ENCODE results near the gene IL16.

Gene IL16

GRCh38 chr15:81296673-81297072 lies 100.0 kb downstream of the IL16 start:
- Histone ChIP-seq H3K27ac (peak overlapping the region; percentile 76), H3K79me2 (ENCODE audit: insufficient read depth, low read depth) (no peaks in the 10 kb centered on the region), H3K4me3 (IDR thresholded peaks at IDR 0.05; ENCODE audit: insufficient read depth, low read depth, low read length) (no peak overlapping the region), H2AFZ (ENCODE audit: low read depth) (peak overlapping the region; percentile 47), H4K20me1 (ENCODE audit: insufficient read depth) (no peaks in the 10 kb centered on the region), H3K9ac (peak overlapping the region; percentile 33; the same call in 1 of the 2 replicates), H3K27me3 (ENCODE audit: insufficient read depth, low read depth) (no peaks in the 10 kb centered on the region), H3K4me2 (peak overlapping the region; percentile 57), H3K36me3 (ENCODE audit: insufficient read depth) (no peaks in the 10 kb centered on the region), H3K4me1 (ENCODE audit: low read depth, poor library complexity, severe bottlenecking) (peaks cover 98% of the 10 kb centered on the region)
- no peak for TF ChIP-seq CTCF (conservative IDR thresholded peaks at IDR 0.05; ENCODE audit: low read depth, low read length)

GRCh38 chr15:81297147-81297572 lies 100.5 kb downstream of the IL16 start:
- H3K4me2 ChIP-seq, result peak overlapping the region; percentile 57
- H3K4me3 ChIP-seq (IDR thresholded peaks at IDR 0.05; ENCODE audit: insufficient read depth, low read depth, low read length), result no peak overlapping the region
- H2AFZ ChIP-seq (ENCODE audit: low read depth), result peak overlapping the region; percentile 47; the same call in 1 of the 2 replicates
- H3K36me3 ChIP-seq (ENCODE audit: insufficient read depth), result no peaks in the 10 kb centered on the region
- no peak for TF ChIP-seq CTCF (conservative IDR thresholded peaks at IDR 0.05; ENCODE audit: low read depth, low read length)
- H3K4me1 ChIP-seq (ENCODE audit: low read depth, poor library complexity, severe bottlenecking), result peaks cover 98% of the 10 kb centered on the region
- no peaks in the 10 kb centered on the region for H3K27me3 ChIP-seq (ENCODE audit: insufficient read depth, low read depth)
- H3K27ac ChIP-seq, result peak overlapping the region; percentile 76; the same call in 1 of the 2 replicates
- H4K20me1 ChIP-seq (ENCODE audit: insufficient read depth), result no peaks in the 10 kb centered on the region
- peak overlapping the region; percentile 33; the same call in 1 of the 2 replicates for H3K9ac ChIP-seq
- H3K79me2 ChIP-seq (ENCODE audit: insufficient read depth, low read depth), result no peaks in the 10 kb centered on the region

- Histone ChIP-seq H3K36me3 (ENCODE audit: insufficient read depth) (no peaks in the 10 kb centered on the region), H3K27ac (no peak overlapping the region), H3K4me2 (peak overlapping the region; percentile 57), H3K4me1 (ENCODE audit: low read depth, poor library complexity, severe bottlenecking) (peaks cover 98% of the 10 kb centered on the region), H3K27me3 (ENCODE audit: insufficient read depth, low read depth) (no peaks in the 10 kb centered on the region), H4K20me1 (ENCODE audit: insufficient read depth) (no peaks in the 10 kb centered on the region), H3K4me3 (IDR thresholded peaks at IDR 0.05; ENCODE audit: insufficient read depth, low read depth, low read length) (no peak overlapping the region), H3K9ac (no peak overlapping the region), H3K79me2 (ENCODE audit: insufficient read depth, low read depth) (no peaks in the 10 kb centered on the region), H2AFZ (ENCODE audit: low read depth) (no peak overlapping the region)
- TF ChIP-seq CTCF (conservative IDR thresholded peaks at IDR 0.05; ENCODE audit: low read depth, low read length), result no peak
Observed at GRCh38 chr15:81297603-81298575, 101.2 kb downstream of the IL16 start.

- Histone ChIP-seq H3K27me3 (ENCODE audit: insufficient read depth, low read depth) (no peaks in the 10 kb centered on the region), H3K4me3 (IDR thresholded peaks at IDR 0.05; ENCODE audit: insufficient read depth, low read depth, low read length) (no peak overlapping the region), H3K4me1 (ENCODE audit: low read depth, poor library complexity, severe bottlenecking) (peaks cover 98% of the 10 kb centered on the region), H4K20me1 (ENCODE audit: insufficient read depth) (no peaks in the 10 kb centered on the region), H2AFZ (ENCODE audit: low read depth) (no peak overlapping the region), H3K36me3 (ENCODE audit: insufficient read depth) (no peaks in the 10 kb centered on the region), H3K27ac (no peak overlapping the region), H3K79me2 (ENCODE audit: insufficient read depth, low read depth) (no peaks in the 10 kb centered on the region), H3K4me2 (peak overlapping the region; percentile 57; the same call in 1 of the 2 replicates), H3K9ac (no peak overlapping the region)
- no peak for TF ChIP-seq CTCF (conservative IDR thresholded peaks at IDR 0.05; ENCODE audit: low read depth, low read length)
Observed at GRCh38 chr15:81298611-81299010, 101.9 kb downstream of the IL16 start.
